ENCODE measurements around the gene DDO.
A peak's percentile ranks its signal among the peaks of the same experiment; 100 is the strongest.

DDO gene

GRCh38 chr6:110363748-110364147 is 51.6 kb downstream of the DDO start:
- no peak for DNase-seq (ENCODE audit: insufficient read length, low spot score)
- FAIRE-seq: no peak
- TF ChIP-seq CTCF (IDR thresholded peaks at IDR 0.05; ENCODE audit: insufficient read depth, missing control alignments): no peak

- TF ChIP-seq CTCF (IDR thresholded peaks at IDR 0.05; ENCODE audit: insufficient read depth, missing control alignments): no peak
- FAIRE-seq: no peak
These were observed 54.7 kb downstream of the DDO start for GRCh38 chr6:110360676-110361075.

GRCh38 chr6:110359556-110359955 is 55.8 kb downstream of the DDO start:
- no peak for DNase-seq (ENCODE audit: insufficient read length, low spot score)
- no peak for TF ChIP-seq CTCF (IDR thresholded peaks at IDR 0.05; ENCODE audit: insufficient read depth, missing control alignments)
- no peak for FAIRE-seq

More at GRCh38 chr6:110360676-110361075, 54.7 kb downstream of the DDO start:
- DNase-seq (ENCODE audit: insufficient read length, low spot score): no peak

- DNase-seq (ENCODE audit: insufficient read length, low spot score): no peak
- TF ChIP-seq CTCF (IDR thresholded peaks at IDR 0.05; ENCODE audit: insufficient read depth, missing control alignments): no peak
These were observed 56.7 kb downstream of the DDO start for GRCh38 chr6:110358553-110359160.

GRCh38 chr6:110357664-110358552 is 57.5 kb downstream of the DDO start, which contains the start of gene METTL24:
METTL24 (minus strand) TSS chr6:110358349; CDS start chr6:110358272, 77 bp downstream.
- DNase-seq (ENCODE audit: insufficient read length, low spot score): no peak
- peak; percentile 1 for TF ChIP-seq CTCF (IDR thresholded peaks at IDR 0.05; ENCODE audit: insufficient read depth, missing control alignments)
- no peak for FAIRE-seq

More at GRCh38 chr6:110358553-110359160, 56.7 kb downstream of the DDO start:
- no peak for FAIRE-seq

GRCh38 chr6:110357298-110357663 is 58.1 kb downstream of the DDO start:
- no peak for TF ChIP-seq CTCF (IDR thresholded peaks at IDR 0.05; ENCODE audit: insufficient read depth, missing control alignments)
- no peak for DNase-seq (ENCODE audit: insufficient read length, low spot score)
- no peak for FAIRE-seq

GRCh38 chr6:110356778-110357177 is 58.6 kb downstream of the DDO start:
- no peak for TF ChIP-seq CTCF (IDR thresholded peaks at IDR 0.05; ENCODE audit: insufficient read depth, missing control alignments)
- DNase-seq (ENCODE audit: insufficient read length, low spot score) (no peak), FAIRE-seq (no peak)
